PC-3 (cell line): Measurements from ENCODE around the gene DIP2C.

Experiments
- CTCF ChIP-seq: fragments of 300-600 bp; sonication (generic); conservative IDR thresholded peaks from 2 replicates; pipeline ENCODE4 v1.5.1; 2017; ENCODE audit warnings: antibody characterized with exemption, low read depth, mild to moderate bottlenecking, low read length
- EZH2 ChIP-seq: fragments of 300-600 bp; sonication (generic); IDR thresholded peaks from one replicate; pipeline ENCODE4 v1.6.1; 2017; ENCODE audit warnings: antibody characterized with exemption, mild to moderate bottlenecking, low read length; ENCODE audit not compliant: unreplicated experiment
- EZH2phosphoT487 ChIP-seq: fragments of 300-600 bp; sonication (generic); IDR thresholded peaks from 2 replicates; pipeline ENCODE4 v1.6.1; 2018; ENCODE audit warnings: mild to moderate bottlenecking, antibody characterized with exemption, low read length, borderline replicate concordance

GRCh38 chr10:662686-663465 is 26.6 kb downstream of the DIP2C start:
- TF ChIP-seq CTCF (no peak), EZH2phosphoT487 (no peak), EZH2 (no peak)
